ENCODE measurements around the gene ACSS3.

DNA sequence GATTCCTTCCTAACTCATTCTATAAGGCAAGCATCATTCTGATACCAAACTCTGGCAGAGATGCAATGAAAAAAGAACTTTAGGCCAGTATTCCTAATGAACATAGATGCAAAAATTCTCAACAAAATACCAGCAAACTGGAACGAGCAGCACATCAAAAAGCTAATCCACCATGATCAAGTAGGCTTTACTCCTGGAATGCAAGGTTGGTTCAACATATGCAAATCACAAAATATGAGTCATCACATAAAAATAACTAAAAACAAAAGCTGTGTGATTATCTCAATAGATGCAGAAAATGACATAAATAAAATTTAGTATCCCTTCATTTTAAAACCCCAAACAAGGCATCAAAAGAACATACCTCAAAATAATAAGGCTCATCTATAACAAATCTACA is 98.9 kb downstream of the ACSS3 start:
- TF ChIP-seq, protein P1, sequence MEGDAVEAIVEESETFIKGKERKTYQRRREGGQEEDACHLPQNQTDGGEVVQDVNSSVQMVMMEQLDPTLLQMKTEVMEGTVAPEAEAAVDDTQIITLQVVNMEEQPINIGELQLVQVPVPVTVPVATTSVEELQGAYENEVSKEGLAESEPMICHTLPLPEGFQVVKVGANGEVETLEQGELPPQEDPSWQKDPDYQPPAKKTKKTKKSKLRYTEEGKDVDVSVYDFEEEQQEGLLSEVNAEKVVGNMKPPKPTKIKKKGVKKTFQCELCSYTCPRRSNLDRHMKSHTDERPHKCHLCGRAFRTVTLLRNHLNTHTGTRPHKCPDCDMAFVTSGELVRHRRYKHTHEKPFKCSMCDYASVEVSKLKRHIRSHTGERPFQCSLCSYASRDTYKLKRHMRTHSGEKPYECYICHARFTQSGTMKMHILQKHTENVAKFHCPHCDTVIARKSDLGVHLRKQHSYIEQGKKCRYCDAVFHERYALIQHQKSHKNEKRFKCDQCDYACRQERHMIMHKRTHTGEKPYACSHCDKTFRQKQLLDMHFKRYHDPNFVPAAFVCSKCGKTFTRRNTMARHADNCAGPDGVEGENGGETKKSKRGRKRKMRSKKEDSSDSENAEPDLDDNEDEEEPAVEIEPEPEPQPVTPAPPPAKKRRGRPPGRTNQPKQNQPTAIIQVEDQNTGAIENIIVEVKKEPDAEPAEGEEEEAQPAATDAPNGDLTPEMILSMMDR (IDR thresholded peaks at IDR 0.05): no peak
- TF ChIP-seq POLR2AphosphoS5 (IDR thresholded peaks at IDR 0.05): no peak
